HG03280 (cell line): ENCODE measurements around the gene DHDH.
"Not testable (repeated sequence)": the region's sequence is repeated elsewhere in the genome, so short reads cannot be mapped to it uniquely, and the experiment has no call there.

Experiments used
- ATAC-seq: cut with Tn5 transposase; IDR thresholded peaks from one replicate; pipeline ENCODE4 v1.9.1; 2021; ENCODE audit warnings: mild to moderate bottlenecking, moderate library complexity; ENCODE audit not compliant: unreplicated experiment

Gene DHDH

DNA sequence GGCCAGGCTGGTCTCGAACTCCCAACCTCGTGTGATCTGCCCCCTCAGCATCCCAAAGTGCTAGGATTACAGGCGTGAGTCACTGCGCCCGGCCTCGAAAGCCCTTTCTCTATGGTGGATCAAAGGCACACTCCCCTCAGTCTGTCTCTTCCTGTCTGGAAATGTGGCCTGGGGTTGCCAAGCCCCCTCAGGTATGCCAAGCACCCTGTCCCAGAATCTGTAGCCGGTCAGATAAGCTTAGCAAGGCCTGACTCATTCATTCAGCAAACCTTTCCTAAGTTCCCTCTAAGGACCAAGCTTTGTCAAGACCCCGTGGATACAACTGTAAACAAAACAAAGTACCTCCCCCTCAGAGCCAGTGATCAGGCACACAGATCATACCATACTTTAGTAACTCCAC, 19.3 kb upstream of the DHDH start:
- ATAC-seq: no peak

DNA sequence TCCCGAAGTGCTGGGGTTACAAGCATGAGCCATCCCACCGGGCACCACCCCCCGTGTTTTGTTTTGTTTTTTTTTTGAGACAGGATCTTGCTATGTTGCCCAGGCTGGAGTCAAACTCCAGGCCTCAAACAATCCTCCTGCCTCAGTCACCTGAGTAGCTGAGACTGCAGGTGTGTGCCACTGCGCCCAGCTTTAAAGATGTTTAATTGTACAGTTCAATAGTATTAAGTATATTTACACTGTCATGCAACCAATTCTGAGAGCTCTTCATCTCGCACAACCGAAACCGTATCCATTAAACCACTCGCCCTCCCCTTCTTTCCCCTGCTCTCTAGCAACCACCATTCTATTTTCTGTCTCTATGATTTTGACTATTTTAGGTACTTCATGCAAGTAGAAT, 17.7 kb upstream of the DHDH start:
- no peak for ATAC-seq

DNA sequence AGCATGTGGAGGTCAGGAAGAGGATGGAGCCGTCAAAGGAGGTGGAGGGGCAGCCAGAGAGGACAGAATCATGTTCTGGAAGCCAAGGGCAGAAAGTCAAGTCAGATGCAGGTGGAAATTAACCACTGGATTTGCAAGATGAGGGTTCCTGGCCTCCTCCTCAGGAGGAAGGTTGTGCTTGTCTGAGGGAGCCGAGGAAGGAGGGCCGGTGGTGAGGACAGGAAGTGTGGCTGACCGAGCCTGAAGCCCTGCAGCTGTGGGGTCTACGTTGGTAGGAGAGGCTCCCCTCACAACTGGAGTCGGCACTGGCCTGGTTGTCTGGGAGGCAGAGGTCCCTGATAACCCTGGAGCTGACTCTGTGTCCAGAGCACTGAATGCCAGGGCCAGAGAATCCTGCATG, 15.4 kb upstream of the DHDH start:
- no peak for ATAC-seq

DNA sequence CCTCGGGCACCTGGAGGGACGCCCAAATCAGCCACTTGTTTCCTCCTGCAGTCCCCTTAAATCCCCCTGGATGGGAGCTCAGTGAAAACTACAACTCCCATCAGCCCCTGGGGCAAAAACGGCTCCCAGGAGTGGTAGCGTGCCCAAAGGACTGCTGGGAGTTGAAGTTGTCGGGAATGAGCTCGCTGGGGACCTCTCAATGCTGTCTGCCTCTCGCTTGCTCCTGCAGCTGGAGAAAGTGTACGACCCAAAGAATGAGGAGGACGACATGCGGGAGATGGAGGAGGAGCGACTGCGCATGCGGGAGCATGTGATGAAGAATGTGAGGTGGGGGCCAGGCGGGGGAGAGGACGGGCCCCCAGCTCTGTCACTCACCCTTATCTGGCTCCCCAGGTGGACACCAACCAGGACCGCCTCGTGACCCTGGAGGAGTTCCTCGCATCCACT, 14.7 kb upstream of the DHDH start:
- ATAC-seq: no peak

DNA sequence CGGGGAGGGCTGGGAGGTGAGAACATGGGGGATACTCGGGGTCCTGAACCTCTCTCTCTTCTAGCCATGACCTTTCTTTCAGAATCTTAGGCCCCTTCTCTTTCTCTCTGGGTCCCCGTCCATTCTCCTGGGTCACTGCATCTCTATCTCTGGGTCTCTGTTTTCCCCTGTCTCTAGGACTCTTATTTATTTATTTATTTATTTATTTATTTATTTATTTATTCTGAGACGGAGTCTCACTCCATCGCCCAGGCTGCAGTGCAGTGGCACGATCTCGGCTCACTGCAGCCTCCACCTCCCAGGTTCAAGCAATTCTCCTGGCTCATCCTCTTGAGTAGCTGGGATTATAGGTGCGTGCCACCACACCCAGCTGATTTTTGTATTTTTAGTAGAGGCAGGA, 14.2 kb upstream of the DHDH start:
- ATAC-seq: not testable (repeated sequence)

DNA sequence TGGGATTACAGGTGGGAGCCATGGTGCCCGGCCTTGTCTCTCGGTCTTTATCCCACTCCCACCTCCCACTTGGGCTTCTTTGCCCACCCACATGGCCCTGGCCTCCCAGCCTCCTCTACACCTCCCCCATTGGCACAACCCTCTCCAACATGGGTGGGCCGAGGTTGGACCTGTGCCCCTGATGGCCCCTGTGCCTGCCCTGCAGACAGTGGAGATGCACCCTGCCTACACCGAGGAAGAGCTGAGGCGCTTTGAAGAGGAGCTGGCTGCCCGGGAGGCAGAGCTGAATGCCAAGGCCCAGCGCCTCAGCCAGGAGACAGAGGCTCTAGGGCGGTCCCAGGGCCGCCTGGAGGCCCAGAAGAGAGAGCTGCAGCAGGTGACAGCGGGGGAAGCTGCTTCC, 12.6 kb upstream of the DHDH start:
- no peak for ATAC-seq

DNA sequence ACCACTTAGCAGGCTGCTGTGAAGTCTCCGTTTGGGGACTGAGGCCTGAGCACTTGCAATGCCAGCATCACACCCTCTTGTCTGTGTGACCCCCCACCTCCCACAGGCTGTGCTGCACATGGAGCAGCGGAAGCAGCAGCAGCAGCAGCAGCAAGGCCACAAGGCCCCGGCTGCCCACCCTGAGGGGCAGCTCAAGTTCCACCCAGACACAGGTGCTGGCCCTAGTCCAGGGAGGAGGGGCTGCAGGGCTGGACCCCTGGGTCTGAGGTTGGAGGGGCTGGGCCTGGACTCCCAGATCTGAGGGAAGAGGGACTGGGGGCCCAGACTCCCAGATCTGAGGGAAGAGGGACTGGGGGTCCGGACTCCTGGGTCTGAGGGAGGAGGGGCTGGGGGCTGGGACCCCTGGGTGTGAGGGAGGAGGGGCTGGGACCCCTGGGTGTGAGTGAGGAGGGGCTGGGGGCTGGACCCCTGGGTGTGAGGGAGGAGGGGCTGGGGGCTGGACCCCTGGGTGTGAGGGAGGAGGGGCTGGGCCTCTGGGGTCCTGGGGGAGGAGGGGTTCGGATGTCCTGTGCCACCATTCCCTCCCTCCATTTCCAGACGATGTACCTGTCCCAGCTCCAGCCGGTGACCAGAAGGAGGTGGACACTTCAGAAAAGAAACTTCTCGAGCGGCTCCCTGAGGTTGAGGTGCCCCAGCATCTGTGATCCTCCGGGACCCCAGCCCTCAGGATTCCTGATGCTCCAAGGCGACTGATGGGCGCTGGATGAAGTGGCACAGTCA, 11.6 kb upstream of the DHDH start:
- ATAC-seq: no peak

DNA sequence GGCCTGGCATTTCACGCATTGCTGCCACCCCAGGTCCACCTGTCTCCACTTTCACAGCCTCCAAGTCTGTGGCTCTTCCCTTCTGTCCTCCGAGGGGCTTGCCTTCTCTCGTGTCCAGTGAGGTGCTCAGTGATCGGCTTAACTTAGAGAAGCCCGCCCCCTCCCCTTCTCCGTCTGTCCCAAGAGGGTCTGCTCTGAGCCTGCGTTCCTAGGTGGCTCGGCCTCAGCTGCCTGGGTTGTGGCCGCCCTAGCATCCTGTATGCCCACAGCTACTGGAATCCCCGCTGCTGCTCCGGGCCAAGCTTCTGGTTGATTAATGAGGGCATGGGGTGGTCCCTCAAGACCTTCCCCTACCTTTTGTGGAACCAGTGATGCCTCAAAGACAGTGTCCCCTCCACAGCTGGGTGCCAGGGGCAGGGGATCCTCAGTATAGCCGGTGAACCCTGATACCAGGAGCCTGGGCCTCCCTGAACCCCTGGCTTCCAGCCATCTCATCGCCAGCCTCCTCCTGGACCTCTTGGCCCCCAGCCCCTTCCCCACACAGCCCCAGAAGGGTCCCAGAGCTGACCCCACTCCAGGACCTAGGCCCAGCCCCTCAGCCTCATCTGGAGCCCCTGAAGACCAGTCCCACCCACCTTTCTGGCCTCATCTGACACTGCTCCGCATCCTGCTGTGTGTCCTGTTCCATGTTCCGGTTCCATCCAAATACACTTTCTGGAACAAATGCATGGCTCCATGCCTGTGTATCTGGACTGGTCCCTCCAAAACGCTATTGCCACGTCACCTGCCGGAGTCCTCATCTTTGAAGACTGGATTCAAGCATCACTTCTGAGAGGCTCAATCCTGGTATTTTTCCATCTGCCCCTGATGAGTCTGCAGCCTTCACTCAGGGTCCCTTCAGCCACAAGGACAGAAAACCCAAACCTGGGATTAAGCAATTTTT, 10.7 kb upstream of the DHDH start:
- ATAC-seq: no peak

DNA sequence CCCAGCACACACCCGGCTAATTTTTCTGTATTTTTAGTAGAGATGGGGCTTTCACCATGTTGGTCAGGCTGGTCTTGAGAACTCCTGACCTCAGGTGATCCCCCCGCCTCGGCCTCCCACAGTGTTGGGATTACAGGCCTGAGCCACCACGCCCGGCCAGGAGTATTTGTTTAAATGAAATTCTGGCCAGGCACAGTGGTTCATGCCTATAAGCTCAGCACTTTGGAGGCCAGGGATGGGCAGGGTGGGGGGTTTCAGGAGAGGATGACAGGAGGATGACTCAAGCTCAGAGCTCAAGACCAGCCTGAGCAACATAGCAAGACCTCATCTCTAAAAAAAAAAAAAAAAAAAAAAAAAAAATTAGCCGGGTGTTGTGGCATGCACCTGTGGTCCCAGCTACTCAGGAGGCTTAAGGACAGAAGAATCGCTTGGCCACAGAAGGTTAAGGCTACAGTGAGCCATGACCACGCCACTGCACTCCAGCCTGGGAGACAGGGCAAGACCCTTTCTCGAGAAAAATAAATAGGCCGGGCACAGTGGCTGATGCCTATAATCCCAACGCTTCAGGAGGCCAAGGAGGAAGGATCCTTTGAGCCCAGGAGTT, 8.2 kb upstream of the DHDH start:
- no peak for ATAC-seq

DNA sequence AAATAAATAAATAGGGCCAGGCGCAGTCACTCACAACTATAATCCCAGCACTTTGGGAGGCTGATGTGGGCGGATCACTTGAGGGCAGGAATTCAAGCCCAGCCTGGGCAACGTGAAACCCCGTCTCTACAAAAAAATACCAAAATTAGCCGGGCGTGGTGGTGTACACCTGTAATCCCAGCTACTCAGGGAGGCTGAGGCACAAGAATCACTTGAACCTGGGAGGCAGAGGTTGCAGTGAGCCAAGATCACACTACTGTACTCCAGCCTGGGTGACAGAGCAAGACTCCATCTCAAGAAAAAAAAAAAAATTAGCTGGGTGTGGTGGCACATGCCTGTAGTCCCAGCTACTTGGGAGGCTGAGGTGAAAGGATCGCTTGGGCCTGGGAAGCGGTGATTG, 7.6 kb upstream of the DHDH start:
- not testable (repeated sequence) for ATAC-seq

DNA sequence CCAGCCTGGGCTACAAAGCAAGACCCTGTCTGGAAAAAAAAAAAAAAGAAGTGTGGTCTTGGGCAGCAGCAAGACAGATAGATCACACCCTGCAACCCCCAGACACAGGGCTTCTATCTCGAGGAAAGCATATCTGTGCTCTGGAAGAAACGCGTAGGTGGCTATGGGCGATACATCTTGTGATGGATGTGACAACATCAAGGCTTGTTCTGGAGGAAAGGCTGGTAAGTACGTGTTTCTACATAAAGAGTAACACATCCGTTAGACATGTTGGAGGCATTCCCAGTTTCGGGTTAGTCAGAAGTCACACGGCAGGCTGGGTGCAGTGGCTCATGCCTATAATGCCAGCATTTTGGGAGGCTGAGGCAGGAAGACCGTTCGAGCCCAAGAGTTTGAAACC, 6.6 kb upstream of the DHDH start:
- no peak for ATAC-seq

DNA sequence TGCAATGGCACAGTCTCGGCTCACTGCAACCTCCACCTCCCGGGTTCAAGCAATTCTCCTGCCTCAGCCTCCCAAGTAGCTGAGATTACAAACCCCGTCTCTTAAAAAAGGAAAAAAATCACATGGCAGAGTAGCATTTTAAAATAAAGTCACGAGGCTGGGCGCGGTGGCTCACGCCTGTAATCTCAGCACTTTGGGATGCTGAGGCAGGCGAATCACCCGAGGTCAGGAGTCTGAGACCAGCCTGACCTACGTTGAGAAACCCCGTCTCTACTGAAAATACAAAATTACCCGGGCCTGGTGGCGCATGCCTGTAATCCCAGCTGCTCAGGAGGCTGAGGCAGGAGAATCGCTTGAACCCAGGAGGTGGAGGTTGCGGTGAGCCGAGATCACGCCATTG, 5.8 kb upstream of the DHDH start:
- not testable (repeated sequence) for ATAC-seq

DNA sequence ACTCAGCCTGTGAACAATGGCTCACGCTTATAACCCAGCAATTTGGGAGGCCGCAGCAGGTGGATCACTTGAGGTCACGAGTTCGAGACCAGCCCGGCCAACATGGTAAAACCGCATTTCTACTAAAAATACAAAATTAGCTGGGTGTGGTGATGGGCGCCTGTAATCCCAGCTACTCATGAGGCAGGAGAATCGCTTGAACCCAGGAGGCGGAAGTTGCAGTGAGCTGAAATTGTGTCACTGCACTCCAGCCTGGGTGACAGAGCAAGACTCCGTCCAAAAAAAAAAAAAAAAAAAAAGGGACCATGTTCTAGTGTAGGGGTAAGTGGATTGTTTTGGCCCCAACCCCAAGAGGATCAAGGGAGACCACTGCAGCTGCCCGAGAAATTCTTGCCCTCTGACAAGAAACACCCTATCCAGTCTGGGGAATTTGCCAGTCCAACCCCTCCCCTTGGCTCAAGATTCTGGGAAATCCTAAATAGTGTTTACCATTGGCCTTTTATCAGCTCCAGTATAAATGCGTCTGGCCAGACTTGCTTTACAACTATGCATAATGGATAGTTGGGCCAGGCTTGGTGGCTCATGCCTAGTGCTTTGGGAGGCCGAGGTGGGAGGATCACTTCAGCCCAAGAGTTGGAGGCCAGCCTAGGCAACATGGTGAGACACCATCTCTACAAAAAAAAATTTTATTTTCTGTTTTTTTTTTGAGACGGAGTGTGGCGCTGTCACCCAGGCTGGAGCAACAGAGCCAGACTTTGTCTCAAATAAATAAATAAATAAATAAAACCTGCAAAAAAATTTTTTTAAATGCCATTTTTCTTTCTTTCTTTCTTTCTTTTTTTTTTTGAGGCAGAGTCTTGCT, 5.1 kb upstream of the DHDH start:
- no peak for ATAC-seq

DNA sequence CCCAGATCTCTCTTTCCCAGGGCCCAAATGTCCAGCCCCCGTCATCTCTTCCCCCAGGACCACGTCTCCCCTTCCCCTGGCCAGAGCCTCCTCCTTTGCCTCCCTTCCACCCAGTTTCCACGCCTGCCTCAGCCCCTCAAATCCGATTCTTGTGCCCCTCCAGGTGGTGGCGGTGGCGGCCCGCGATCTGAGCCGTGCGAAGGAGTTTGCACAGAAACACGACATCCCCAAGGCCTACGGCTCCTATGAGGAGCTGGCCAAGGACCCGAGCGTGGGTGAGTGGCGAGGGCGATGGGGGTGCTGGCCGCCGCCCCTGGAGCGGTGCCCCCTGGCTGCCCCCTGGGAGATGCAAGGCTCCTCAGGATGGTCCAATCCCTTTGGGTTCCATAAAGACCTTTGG, 1.3 kb downstream of the DHDH start:
- ATAC-seq: no peak

DNA sequence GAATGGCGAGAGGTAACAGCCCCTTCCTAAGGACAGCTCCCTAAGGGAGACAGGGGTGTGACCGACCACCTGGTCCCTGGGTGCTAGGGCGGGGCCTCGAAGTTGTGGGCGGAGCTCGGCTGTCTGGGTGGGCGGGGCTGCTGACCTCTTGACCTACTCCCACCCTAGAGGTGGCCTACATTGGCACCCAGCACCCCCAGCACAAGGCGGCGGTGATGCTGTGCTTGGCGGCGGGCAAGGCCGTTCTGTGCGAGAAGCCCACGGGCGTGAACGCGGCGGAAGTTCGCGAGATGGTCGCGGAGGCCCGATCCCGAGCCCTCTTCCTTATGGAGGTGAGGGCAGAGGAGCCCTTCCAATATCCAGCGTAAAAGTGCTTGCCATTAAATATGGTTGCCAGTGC, 2.4 kb downstream of the DHDH start:
- ATAC-seq: no peak

DNA sequence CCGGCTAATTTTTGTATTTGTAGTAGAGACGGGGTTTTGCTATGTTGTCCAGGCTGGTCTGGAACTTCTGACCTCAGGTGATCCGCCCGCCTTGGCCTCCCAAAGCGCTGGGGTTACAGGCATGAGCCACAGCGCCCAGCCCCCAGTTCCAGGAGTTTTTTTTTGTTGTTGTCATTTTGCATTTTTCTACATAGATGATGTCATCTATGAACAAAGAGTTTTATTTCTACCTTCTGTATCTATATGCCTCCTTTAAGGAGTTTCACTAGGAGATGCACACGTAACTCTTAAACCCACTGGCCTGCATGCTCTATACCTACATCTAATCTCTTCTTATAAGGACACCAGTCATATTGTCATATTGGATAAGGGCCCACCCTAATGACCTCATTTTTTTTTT, 4.8 kb downstream of the DHDH start:
- no peak for ATAC-seq

DNA sequence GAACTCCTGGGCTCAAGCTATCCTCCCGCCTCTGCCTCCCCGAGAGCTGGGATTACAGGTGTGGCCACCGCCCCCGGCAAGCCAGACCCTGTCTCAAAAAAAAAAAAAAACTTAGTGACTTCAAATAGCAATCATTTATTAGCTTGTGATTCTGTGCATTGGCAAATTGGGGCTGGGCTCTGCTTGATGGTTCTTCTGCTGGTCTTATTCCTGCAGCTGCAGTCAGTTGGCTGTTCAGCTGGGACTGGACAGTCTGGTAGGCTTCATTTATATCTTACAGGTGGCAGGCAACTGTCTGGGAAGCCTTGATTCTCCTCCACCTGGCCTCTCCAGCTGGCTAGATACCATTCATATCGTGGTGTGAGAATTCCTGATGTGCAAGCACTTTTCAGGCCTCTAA, 7.4 kb downstream of the DHDH start:
- no peak for ATAC-seq

DNA sequence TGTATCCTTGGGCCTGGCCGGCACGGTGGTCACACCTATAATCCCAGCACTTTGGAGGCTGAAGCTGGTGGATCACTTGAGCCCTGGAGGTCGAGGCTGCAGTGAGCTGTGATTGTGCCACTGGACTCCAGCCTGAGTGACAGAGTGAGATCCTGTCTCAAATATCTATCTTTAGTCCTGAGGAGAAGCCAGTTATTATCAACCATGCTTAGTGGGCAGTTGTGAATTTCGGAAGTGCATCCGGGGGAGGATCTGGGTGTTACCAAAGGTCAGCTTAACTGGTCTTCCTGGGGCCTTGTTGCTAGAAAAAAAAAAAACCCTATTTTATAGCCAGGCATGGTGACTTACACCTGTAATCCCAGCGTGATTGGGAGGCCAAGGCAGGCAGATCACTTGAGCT, 9.6 kb downstream of the DHDH start:
- no peak for ATAC-seq

DNA sequence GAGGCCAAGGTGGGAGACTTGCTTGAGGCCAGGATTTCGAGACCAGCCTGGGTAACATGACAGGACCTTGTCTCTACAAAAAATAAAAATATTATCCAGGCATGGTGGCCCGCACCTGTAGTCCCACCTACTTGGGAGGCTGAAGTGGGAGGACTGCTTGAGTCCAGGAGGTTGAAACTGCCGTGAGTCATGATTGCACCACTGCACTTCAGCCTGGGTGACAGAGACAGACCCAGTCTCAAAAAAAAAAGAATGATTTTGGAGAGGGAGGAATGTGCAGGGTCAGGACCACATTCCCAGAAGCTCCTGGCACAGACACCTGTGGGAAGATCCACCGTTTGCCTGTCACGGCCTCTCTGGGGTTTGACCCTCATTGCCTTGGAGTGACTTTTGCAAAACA, 11.9 kb downstream of the DHDH start:
- ATAC-seq: no peak

DNA sequence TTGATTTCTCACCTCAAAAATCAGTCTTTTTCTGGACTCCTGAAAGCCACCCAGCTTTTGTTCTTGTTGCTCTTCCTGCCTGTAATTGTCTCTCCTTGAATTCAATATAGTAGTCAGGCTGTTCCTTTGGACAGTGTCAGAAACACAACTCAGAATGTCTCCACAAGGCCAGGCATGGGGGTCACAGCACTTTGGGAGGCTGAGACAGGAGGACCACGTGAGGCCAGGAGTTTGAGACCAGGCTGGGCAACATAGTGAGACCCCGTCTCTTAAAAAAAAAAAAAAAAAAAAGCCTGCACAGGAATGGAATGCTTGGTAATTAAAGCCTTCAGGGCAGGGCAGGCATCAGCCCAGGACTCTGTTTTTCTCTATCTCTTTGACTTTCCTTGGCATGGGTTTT, 12.3 kb downstream of the DHDH start:
- ATAC-seq: no peak
